HL-60 (cell line): ENCODE data around the gene LIN7A.

ENCODE experiments used
- DNase-seq, 2 experiments: peaks; one replicate each; pipeline ENCODE4 v3.0.0-alpha.2; 2010 to 2020; ENCODE audit warnings: low read depth in 1 of 2, low spot score in 1 of 2
- H3K27ac ChIP-seq: fragments of 250-450 bp; sonication (Bioruptor Pico); replicated peaks from 2 replicates; pipeline ENCODE4 v1.5.1; 2020; ENCODE audit warnings: mild to moderate bottlenecking, moderate library complexity
- H3K27me3 ChIP-seq: fragments of 250-450 bp; sonication (Bioruptor Pico); 2 replicates; pipeline ENCODE4 v1.5.1; 2021; ENCODE audit warnings: mild to moderate bottlenecking, moderate library complexity; ENCODE audit not compliant: insufficient read depth, poor library complexity, severe bottlenecking
- H3K4me3 ChIP-seq: replicated peaks from 2 replicates; pipeline ENCODE4 v1.5.1; 2011; ENCODE audit warnings: mild to moderate bottlenecking, control low read depth, low read length; ENCODE audit not compliant: insufficient read depth
- GABPA ChIP-seq: IDR thresholded peaks from 2 replicates; pipeline ENCODE4 v1.6.1; 2012; ENCODE audit warnings: low read depth
- POLR2AphosphoS5 ChIP-seq: IDR thresholded peaks from 2 replicates; pipeline ENCODE4 v1.6.1; 2012; ENCODE audit warnings: low read depth
- REST ChIP-seq: IDR thresholded peaks from 2 replicates; pipeline ENCODE4 v1.6.1; 2012; ENCODE audit warnings: low read depth; ENCODE audit not compliant: insufficient replicate concordance
- SPI1 ChIP-seq: IDR thresholded peaks from 2 replicates; pipeline ENCODE4 v1.6.1; 2012; ENCODE audit warnings: low read depth, mild to moderate bottlenecking, borderline replicate concordance
- TF ChIP-seq, protein P1 (sequence below): IDR thresholded peaks from one replicate; pipeline ENCODE4 v1.5.1; 2011; ENCODE audit warnings: low read length, control low read depth, inconsistent platforms; ENCODE audit not compliant: insufficient read depth

Gene LIN7A

DNA sequence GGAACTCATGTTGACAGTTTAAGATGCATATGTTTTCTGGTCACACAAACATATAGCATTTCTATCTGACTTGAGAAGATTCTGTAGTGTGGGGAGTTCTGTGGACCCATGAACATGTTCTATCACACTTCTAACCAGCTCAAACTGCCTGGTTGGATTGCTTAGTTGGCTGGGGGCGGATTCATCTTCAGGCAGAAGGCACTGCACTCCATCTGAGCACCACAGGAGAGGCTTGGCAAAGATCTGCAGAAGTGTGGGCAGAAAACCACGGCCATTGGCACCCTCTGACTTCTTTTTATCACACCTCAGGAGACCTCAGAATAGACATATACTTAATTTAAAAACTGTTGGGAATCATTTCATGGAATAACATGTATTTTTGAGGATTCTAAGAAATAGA, 68.5 kb downstream of the LIN7A start:
- TF ChIP-seq REST (no peak), SPI1 (no peak), POLR2AphosphoS5 (no peak), GABPA (no peak)
- TF ChIP-seq, protein P1, sequence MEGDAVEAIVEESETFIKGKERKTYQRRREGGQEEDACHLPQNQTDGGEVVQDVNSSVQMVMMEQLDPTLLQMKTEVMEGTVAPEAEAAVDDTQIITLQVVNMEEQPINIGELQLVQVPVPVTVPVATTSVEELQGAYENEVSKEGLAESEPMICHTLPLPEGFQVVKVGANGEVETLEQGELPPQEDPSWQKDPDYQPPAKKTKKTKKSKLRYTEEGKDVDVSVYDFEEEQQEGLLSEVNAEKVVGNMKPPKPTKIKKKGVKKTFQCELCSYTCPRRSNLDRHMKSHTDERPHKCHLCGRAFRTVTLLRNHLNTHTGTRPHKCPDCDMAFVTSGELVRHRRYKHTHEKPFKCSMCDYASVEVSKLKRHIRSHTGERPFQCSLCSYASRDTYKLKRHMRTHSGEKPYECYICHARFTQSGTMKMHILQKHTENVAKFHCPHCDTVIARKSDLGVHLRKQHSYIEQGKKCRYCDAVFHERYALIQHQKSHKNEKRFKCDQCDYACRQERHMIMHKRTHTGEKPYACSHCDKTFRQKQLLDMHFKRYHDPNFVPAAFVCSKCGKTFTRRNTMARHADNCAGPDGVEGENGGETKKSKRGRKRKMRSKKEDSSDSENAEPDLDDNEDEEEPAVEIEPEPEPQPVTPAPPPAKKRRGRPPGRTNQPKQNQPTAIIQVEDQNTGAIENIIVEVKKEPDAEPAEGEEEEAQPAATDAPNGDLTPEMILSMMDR, result no peak
- H3K4me3 ChIP-seq, result no peak overlapping the region
- no peaks in the 10 kb centered on the region for H3K27me3 ChIP-seq
- no peak overlapping the region for H3K27ac ChIP-seq
- no peak for DNase-seq

DNA sequence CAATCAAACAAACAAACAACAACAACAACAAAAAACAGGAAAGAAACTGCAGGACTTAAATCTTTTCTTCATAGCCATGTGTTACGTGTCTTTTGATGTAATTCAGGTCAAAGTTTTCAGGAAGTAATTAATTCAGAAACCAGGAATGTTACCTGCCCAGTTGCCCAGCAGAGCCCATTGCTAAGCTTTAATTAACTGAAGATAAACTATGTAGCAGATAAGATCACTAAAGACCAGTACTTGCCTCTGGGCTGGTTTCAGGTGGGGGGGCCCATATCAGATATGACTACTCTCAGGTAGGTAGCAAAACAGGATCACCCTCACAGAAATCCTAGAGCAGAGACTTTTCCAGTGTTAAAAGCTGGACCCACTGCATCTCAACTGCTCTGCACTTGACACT, 69.2 kb downstream of the LIN7A start:
- no peak for TF ChIP-seq GABPA
- no peak for TF ChIP-seq REST
- no peak for TF ChIP-seq POLR2AphosphoS5
- TF ChIP-seq, protein P1, result no peak
- TF ChIP-seq SPI1, result no peak
- no peak for DNase-seq
- Histone ChIP-seq H3K27me3 (no peaks in the 10 kb centered on the region), H3K27ac (no peak overlapping the region), H3K4me3 (no peak overlapping the region)

DNA sequence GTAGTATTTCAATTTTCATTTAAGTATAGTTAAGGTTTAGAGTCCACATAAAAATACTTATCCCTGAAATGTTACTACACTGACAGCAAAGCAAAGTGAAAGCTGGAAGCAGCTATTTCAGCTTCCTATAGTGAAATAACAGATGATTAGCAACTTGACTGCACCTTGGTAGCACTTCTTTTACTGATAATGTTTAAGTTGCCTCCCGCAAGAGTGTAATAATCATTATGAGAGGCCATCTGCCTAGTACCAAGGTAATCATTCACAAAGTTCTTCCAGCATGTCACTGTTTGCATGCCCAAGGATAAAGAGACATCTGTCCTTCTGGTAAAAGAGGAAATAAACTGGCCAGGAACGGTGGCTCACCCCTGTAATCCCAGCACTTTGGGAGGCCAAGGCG, 69.8 kb downstream of the LIN7A start:
- Histone ChIP-seq H3K27ac (no peak overlapping the region), H3K27me3 (no peaks in the 10 kb centered on the region), H3K4me3 (no peak overlapping the region)
- no peak for TF ChIP-seq POLR2AphosphoS5
- TF ChIP-seq SPI1, result no peak
- TF ChIP-seq REST, result no peak
- DNase-seq, result no peak
